22Rv1 (cell line): ENCODE measurements around the gene SGK1.

Experiments
- H3K27ac ChIP-seq: fragments of 450-650 bp; 2 replicates; pipeline ENCODE4 v1.5.1; 2017
- ZFX ChIP-seq: fragments of 450-650 bp; IDR thresholded peaks from 2 replicates; pipeline ENCODE4 v1.6.1; 2017; ENCODE audit warnings: antibody characterized with exemption, borderline replicate concordance
- TF ChIP-seq, protein P1 (sequence below): fragments of 450-650 bp; IDR thresholded peaks from 2 replicates; pipeline ENCODE4 v1.5.1; 2017; ENCODE audit warnings: mild to moderate bottlenecking

SGK1 gene

DNA sequence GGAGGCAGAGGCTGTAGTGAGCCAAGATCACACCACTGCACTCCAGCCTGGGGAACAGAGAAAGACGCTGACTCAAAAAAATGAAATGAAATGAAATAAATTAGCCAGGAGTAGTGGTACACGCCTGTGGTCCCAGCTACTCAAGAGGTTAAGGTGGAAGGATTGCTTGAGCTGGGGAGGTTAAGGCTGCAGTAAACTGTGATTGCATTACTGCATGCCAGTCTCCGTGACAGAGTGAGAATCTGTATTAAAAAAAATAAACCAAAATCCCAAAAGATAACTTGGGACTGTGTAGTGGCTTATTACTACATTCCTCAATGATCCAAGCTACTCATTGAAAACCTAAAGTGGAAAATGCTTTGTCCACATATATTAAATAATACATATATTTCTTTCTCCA, 87.0 kb downstream of the SGK1 start:
- H3K27ac ChIP-seq, result no peak overlapping the region
- no peak for TF ChIP-seq ZFX
- TF ChIP-seq, protein P1, sequence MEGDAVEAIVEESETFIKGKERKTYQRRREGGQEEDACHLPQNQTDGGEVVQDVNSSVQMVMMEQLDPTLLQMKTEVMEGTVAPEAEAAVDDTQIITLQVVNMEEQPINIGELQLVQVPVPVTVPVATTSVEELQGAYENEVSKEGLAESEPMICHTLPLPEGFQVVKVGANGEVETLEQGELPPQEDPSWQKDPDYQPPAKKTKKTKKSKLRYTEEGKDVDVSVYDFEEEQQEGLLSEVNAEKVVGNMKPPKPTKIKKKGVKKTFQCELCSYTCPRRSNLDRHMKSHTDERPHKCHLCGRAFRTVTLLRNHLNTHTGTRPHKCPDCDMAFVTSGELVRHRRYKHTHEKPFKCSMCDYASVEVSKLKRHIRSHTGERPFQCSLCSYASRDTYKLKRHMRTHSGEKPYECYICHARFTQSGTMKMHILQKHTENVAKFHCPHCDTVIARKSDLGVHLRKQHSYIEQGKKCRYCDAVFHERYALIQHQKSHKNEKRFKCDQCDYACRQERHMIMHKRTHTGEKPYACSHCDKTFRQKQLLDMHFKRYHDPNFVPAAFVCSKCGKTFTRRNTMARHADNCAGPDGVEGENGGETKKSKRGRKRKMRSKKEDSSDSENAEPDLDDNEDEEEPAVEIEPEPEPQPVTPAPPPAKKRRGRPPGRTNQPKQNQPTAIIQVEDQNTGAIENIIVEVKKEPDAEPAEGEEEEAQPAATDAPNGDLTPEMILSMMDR, result no peak

DNA sequence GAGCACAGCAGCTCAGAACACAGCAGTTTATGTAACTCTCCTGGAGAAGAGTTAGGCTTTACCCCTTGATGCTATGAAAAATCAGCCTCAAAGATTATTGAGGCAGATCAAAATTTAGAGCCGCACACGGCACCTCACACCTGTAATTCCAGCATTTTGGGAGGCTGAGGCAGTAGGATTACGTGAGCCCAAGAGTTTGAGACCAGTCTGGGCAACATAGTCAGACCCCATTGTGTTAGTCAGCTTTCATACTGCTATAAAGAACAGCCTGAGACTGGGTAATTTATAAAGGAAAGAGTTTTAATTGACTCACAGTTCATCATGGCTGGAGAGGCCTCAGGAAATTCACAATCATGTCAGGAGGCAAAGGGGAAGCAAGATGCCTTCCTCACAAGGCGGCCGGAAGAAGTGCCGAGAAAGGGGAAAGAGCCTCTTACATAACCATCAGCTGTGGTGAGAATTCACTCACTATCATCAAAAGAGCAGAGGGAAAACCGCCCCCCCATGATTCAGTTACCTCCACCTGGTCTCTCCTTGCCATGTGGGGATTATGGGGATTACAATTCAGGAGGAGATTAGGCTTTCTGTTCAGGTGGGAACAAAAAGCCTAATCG, 87.7 kb downstream of the SGK1 start:
- H3K27ac ChIP-seq, result no peak overlapping the region
- TF ChIP-seq ZFX, result no peak
- TF ChIP-seq, protein P1, result no peak

DNA sequence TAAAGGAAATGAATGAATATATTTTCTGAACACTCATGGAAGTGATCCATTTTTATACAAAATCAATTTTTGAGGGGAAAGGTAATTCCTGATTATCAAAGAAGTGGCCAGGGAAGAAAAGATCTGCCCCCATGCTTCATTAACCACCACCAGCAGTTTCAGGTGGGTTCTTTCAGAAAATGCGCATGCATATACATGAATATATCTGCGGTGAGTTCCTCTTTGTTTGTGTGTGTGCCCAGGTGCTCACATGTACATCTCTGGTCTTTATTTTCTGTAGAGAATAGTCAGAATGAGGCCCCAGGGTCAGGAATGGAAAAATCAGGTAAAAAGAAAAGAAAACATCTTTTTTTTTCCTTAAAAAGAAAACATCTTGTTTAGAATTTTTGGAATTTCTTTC, 88.4 kb downstream of the SGK1 start:
- H3K27ac ChIP-seq, result no peak overlapping the region
- no peak for TF ChIP-seq ZFX
- TF ChIP-seq, protein P1, result no peak

DNA sequence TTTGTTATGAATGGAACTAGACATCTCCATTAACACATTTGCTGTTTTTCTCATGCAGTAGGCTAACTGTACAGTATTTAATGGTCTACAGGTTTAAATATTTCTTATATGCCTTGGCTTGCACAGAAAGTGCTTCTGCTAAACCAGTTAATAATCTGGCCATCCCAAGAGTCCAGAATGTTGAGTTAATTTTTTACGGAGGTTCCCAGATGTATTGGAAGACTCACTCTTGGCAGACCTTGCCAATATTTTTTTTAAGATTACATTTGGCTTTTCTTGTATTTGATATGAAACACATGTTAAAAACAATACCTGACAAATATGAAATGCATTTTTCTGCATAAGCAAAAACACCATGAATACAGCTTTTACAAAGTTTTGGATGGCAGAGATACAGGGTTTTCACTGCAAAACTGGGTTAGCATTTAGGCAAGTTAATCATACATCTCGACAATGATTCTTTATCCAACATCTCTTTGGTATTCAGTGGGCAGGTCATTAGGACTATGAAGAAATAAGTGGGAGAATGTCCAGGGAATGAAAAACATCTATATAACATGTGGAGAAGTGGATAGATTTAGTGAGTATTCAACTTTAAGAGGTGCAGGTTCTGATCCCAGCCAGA, 94.0 kb downstream of the SGK1 start:
- no peak for TF ChIP-seq ZFX
- TF ChIP-seq, protein P1, result no peak
- H3K27ac ChIP-seq, result no peak overlapping the region

DNA sequence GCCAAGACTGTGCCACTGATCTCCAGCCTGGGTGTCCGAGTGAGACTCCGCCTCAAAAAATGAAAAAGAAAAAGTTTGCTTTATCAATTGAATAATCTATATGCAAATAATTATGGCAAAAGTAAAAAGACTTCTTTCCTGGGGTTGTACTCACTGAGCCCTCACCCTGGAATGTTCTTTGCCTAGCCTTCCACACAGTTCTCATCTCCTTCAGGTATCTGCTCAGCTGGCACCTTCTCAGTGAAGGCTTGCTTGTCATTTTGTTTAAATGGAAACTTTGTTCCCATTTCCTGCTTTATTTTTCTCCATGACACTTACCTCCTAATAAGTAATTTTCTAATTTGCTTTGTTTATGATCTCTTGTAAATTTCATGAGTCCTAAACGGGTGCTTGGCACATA, 96.7 kb downstream of the SGK1 start:
- TF ChIP-seq, protein P1, result no peak
- TF ChIP-seq ZFX, result no peak
- no peak overlapping the region for H3K27ac ChIP-seq

- H3K27ac ChIP-seq, result no peak overlapping the region
- TF ChIP-seq ZFX, result no peak
- TF ChIP-seq, protein P1, result no peak
Observed at GRCh38 chr6:134217798-134218140, 100.1 kb downstream of the SGK1 start.

DNA sequence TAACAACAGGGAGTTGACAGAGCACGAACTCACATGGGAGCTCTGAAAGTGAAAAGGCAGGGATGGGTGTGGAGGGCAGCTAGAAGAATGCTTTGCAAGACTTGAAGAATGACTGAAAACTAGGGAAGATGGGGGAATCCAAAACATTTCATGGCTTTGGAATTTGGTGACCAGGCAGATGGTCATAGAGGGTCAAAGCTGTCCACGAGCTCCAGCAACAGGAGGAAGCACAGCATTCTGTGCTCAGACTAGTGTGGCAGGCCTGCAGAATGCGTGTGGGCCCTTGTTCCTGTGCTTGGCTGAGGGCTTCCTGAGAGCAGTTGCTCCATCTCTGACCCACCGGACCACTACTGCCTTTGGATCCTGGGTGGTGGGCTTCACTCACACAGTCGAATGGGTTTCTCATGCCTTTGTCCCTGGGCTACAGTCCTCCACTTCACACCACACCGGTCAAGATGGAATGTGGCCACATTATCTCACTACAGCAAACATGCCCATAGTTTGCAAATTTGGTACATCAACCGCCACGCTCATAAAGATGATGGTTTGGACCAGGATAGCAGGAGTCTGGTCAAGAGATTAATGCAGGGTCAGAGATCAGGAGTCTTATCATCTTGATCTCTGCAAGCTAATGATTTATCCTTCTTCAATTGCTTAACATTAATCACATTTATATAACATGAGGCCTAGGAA, 100.7 kb downstream of the SGK1 start:
- TF ChIP-seq ZFX, result no peak
- TF ChIP-seq, protein P1, result no peak
- no peak overlapping the region for H3K27ac ChIP-seq
